HG03342 (cell line): Measurements from ENCODE around the gene TAL1.
"Not testable (repeated sequence)": the region's sequence is repeated elsewhere in the genome, so short reads cannot be mapped to it uniquely, and the experiment has no call there.

Experiments
- ATAC-seq: cut with Tn5 transposase; IDR thresholded peaks from one replicate; pipeline ENCODE4 v1.9.1; 2021; ENCODE audit warnings: mild to moderate bottlenecking, moderate library complexity; ENCODE audit not compliant: unreplicated experiment

Gene TAL1

DNA sequence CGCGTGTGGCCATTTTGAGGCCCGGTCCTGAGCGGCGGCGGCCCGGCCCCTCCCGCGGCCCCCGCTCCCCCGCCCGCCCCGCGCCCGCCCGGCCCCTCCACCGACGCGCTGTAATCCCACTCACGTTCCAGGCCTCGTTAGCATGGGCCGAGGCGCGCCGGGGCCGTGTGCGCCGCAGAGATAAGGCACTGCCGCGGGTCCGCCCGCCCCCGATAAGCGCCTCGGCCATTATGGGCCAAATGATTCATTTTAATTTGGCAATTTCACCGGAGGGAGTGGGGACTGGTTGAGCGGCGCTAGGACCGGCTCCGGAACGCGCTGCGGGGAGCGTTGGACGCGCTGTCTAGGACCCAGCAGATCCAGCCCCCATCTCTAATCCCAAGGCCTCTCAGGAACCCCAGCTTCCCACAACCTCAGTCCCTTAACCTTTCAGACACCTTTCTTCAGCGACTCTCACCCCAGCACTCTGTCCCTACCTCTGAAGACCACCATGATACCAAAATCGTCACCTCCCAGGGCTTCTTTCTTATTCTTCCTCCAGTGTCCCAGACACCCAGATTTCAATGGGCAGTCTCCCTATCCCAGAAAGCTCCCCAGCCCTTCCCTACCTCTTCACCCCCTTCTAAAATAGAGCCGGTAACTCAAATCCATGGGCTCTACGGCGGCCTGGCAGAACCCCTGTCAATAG is at the start of gene TAL1:
Gene TAL1, minus strand, starts transcription at position 39 of the 688 bp plus-strand sequence. CDS start 6,337 bp downstream, outside the sequence.
- no peak for ATAC-seq

DNA sequence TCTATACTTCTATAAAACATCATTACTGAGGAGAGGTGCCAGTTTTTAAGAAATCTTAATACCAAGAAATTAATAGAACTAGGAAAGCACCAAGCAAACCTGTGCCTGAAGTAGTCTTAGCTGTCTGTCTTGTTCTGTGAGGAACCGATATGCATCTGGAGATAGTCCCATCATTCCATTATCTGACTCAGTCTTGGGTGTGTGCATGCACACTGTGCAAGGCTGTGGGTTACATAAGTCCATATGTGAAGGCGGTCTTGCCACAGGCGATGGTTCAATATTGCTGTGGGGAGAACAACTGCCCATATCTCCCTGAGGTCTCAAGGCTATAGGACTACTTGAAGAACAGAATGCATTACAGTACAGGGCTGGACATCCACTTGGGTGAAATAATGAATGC is 48.1 kb upstream of the TAL1 start:
- ATAC-seq = no peak

DNA sequence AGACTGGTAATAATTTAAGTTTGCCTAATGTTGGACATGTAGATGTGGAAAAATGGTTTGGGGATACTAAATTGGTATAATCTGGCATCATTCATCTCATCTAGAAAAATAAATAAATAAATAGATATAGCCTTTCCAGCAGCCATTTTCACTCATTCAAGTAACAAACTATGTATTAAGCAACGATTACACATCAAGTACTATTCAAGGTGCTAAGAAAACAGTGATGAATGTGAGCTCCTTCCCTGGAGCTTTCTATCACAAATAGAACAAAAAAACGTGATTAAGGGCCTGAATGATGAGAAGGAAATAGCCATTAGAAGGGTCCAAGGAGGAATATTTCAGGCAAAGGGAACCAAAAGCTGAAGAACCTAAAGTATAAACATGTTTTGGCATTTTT is 44.8 kb upstream of the TAL1 start:
- ATAC-seq = no peak

DNA sequence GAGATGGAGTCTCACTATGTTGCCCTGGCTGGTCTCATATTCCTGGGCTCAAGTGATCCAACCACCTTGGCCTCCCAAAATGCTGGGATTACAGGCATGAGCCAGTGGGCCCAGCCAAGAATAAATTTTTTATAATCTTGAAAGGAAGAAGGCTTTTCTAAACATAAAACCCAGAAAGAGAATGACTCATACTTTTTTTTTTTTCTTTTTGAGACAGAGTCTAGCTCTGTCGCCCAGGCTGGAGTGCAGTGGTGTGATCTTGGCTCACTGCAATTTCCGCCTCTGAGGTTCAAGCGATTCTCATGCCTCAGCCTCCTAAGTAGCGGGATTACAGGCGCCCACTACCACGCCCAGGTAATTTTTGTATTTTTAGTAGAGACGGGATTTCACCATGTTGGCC is 43.8 kb upstream of the TAL1 start:
- not testable (repeated sequence) for ATAC-seq

DNA sequence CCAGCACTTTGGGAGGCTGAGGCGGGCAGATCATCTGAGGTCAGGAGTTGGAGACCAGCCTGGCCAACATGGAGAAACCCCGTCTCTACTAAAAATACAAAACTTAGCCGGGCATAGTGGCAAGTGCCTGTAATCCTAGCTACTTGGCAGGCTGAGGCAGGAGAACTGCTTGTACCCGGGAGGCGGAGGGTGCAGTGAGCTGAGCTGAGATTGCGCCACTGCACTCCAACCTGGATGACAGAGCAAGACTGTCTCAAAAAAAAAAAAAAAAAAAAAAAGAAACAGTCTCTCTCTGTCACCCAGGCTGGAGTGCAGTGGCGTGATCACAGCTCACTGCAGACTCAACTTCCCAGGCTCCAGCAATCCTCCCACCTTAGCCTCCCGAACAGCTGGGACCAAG is 33.5 kb upstream of the TAL1 start:
- not testable (repeated sequence) for ATAC-seq

DNA sequence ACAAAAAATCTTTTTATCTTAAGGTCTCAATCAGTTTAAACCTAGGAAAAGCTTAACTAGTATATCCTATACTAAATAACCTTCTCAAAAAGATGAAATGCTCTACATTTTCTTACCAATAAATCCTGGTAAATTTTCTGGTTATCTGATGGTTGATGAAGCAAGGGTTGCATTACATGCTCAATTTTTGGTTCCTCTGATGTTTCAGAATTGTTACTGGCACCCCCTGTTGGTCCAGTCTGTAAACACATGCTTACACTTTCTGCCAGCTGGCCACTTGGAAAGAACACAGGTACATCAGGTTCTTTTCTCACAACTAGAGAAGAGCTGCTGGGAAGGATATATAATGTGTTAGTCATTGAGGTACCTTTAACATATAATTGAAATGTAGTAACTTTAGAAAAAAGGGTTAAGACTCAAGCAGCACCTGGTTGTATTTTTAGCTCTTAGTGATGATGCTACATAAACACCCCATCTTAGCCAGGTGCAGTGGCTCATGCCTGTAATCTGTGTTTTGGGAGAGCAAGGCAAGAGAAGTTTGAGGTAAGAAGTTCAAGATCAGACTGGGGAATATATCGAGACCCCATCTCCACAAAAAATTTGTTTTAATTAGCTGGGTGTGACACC is 30.9 kb upstream of the TAL1 start:
- no peak for ATAC-seq

DNA sequence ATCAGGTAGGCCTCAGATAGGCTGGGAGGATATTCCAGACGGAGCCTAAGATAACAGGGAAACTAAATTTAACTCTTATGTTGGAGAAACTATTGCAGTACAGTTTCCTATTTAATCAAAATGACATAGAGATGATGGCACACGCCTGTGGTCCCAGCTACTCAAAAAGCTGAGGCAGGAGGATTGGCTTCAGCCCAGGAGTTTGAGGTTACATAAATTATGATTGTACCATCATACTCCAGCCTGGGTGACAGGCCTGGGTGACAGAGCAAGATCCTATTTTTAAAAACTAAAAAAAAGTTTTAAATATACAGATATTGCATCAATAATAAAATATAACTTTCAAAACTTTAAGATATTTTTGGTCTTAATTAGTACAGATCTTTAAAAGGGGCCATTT is 25.2 kb upstream of the TAL1 start:
- ATAC-seq = no peak

DNA sequence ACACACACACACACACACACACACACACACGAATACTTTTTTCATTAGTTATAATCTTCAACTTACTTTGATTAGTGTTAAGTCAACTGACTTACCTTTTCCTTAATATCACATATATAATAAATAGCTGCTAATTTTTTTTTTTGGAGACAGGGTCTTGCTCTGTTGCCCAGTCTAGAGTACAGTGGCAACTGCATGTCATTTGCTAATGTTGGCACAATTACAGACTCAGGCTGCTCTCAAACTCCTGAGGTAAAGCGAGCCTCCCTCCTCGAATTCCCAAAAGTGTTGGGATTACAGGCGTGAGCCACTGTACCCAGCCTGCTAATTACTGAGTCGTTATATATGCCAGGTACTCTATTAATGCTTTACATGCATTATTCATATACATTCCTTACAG is 20.8 kb upstream of the TAL1 start:
- ATAC-seq = no peak

DNA sequence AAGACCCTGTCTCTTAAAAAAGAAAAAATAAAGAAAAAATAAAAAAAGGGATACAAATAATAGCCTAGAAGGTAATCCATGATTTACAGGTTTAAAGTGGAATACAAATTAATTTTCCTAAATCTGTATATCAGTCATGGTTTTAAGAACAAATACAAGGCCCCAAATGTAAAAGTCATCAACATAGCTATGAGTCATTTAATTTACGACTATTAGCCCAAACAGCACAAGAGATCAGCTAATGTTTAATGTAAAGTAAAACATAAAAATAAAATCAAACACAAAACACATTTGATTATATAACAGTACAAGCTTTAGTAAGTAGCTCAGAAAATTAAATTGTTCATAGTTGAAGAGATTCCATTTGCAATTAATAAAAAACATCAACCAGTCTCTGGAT is 20.3 kb upstream of the TAL1 start:
- no peak for ATAC-seq

DNA sequence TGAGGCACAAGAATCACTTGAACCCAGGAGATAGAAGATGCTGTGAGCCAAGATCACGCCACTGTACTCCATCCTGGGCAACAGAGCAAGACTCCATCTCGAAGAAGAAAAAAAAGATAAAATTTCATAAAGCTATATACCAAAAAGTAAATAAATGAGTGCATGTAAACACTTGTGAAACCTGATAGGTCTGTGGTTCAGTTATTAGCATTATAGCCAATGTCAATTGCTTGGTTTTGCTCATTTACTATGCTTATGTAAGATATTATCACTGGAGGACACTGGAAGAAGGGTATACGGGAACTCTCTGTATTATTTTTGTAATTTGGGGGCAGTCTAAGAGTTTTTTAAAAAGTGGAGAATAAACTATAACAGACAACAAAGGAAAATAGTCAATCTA is 17.7 kb upstream of the TAL1 start:
- no peak for ATAC-seq

DNA sequence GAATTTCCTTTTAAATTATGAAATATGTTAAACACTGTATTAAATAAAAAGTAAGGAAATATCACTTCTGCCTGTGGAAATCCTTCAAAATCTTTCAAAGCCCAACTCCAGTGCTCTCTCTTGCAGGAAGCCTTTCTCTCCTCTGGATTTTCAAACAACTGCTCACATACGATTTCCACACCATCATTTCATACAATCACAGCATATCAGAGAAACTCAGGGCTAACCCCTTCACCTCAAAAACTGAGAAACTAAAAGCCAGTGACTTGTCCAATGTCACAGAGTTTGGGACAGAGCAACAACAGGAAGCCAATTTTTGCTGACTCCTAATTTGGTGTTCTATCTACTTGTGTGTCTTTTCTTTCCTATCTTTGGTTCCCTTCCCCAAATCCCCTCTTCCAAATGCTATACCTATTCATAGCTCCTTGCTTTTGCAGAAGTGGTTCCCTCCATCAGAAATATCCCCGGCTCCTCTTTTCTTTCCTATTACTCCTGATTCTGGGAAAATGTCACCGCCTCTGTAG is 12.4 kb upstream of the TAL1 start:
- ATAC-seq = no peak

DNA sequence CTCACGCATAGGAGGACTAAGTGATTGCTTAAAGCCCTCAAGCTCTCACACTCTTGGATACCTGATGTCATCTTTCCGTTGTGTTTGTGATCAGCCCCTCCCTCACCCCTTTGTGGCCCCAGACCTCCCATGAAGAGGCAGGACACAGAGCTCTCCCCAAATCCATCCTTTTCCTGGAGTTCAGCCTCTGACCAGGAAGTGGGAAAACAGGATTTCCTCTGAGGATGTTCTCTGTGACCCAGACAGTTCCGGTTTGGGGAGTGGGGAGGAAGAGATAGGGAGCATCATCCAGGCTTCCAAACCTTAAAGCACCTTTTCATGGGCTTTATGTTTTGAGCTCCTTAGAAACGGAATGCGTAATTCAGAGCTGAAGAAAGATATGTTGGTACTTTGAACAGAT is 11.9 kb upstream of the TAL1 start:
- no peak for ATAC-seq

DNA sequence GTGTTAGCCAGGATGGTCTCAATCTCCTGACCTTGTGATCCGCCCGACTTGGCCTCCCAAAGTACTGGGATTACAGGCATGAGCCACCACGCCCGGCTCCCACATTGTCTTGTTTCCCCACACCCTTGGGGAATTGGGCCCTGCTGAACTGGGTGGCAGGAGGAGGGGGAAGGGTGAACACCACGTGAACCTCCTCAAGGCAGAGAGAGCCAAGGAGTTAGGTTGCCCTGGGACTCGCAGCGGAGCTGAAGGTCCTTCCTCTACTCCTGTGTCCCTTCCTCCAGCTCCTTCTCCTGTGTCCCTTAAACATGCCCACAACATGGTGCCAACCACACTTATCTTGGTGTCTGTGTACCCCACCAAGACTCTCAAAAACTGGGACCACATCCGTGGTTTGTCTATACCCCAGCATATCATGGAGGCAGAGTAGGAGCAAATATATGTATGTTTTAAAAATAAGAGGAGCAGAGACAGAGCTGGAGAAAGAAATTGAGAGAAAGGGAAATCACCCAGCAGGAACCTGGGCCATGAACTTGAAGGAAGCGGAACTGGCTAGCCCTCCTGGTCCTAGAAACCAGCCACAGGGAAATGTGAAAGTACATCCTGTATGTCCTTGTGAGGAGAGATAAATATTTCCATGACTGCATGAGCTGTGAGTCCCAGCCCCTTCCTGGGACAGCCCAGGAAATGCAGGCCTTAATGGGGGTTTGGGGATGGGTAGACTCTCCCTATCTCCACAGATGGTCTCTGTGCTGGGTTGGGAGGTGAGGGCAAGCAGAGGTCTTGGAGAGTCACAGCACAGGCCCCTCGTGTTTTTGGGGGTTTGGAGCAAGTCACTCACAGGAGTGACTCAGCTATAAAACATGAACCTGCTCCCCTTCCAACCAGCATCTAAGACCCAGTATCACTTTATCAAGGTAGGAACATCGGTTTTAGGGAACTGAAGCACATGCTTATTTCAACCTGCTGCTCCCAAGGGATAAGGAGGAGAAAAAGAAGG is 9.4 kb upstream of the TAL1 start:
- ATAC-seq = no peak

DNA sequence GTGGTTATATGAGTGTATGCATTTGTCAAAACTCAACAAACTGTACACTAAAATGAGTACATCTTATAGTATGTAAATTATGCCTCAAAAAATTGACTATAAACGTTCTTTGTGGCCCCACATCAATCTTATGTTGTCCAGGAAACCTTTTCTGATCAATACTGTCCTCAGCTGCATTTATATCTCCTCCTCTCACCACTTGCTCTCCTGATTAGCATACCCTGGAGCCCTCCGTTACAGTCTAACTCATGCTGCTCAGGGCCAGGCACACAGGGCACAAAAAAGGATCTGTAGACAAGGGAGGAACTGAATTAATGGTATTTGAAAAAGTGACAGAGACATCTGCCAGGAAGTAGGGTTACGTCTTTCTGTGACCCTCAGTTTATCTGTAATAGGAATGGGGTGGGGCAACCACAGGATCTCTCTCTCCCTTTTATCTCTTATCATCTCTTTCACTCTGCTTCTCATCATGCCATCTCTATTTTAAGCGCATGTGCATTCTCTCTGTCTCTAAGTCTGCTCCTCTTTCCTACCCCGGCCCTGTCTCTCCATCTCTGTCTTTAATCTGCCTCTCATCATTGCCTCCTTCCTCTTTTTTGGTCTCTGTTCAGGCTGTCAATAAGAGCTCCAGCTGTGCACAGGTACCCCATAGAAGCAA is 7.0 kb upstream of the TAL1 start:
- no peak for ATAC-seq

DNA sequence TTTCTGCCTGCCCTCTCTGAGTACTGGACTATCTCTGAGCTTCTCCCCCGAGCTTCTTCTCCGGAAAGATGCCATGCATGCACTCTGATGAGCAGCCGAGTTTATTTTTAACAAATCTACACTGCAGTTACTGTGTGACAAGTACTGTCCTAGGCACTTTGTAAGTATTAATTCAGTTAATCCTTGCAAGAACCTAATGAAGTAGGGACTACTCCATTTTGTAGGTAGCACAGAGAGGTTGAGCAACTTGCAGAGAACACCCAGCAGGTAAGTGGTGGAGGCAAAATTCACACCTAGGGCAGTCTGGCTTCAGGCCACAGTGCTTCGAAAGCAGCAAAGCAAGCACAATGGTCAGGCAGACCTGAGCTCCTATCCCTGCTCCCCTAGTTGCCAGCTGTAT is 3.8 kb upstream of the TAL1 start:
- ATAC-seq = no peak

DNA sequence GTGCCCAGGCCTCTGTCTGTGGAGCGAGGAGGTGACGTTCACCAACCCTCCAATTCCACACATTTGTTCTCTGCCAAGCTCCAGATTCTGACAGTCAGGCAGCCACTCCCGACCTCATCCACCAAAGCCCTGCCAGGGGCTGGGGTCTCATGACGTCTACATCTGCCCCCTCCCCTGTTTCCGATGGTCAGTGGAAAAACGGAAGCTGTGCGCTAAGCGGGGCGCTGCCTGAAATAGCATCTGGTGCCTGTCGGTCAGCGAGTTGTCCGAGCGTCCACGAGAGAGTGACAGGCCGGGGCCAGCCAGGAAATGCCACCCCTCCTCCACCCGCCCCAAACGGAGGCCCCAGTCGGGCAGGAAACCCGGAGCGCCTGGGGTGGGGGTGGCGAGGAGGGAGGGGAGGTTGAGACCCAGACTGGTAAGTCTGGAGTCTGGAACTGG is 3.2 kb upstream of the TAL1 start:
- no peak for ATAC-seq

DNA sequence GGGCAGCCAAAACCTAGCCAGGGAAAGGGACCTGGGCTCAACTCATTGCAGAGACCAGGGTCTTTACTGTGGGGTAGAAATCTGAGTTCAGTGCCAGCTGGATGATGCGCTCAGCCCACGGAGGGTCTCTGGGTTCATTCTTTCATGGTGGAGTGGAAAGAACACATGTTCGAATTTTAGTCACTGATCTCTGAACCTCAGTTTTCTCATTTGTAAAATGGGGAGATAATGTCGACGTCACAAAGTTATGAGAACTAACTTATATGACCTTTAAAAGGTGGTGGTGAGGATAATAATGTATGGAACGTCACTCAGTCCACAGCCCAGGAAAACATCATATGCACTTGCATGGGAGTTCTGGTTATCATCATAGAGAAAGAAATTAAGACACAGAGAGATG is 1.2 kb upstream of the TAL1 start:
- no peak for ATAC-seq

DNA sequence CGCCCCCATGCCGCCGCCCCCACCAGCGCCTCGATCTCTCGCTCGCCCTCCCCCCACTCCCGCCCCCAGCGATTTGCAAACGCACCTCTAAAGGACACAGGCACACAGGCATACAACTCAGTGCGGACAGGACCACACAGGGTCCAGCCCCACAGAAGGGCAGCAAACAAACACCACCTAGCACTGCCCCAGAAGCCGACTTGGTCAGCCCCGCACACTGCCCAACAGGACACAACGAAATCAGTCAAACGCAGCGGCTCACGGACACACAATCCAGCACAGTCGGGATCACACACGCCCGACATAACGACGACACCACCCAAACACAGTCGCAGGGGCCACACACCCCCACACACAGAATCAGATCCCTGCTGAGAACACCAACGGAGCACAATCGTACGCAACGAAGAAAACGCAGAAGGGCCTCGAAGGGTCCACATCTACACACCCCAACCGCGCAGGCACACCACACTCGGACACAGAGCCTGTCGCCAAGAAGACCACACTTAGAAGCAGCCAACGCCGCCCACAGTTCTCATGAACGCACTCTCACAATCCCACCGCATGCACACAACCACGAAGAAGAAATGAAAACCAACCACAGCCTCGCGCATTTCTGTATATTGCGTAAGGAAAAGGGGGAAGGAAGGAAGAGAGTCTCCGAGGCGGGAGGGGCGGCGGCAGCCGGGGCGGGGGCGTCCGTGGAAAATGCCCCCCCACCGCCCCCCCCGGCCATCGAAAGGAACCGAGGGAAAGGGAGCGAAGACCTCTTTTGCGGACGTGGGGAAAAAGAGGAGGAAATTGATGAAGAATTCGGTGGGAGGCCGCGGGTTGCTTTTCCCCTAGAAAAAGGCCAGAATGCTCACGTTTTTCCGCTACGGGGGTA is 481 bp downstream of the TAL1 start:
- no peak for ATAC-seq

DNA sequence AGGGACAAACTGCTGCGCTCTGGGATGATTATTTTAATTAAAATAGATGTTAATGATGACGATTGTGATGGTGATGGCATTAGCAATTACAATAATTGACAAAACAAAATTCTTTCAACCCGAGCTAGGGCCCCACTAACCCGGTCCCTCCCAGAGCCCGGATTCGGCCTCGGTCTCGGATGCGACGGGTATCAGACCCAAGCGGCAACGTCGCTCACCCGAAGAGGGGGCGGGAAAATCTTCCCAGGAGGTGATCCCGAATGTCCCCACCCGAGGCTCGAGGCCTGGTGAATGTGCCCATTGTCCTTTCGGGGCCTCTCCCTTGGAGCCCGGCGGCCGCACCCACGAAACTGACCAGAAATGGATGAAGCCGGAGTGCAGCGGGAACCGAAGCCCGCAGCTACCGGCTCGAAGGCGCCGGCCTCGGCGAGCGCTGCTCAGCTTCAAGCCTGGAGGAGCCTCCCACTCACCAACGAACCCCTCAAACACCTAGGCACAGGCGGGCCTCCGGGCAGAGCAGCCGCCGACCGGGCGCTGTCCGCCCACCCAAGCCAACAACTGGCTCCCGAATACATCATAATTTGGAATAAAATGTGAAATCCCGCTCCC is 1.2 kb downstream of the TAL1 start:
- no peak for ATAC-seq
